IMR-90 (cell line): ENCODE results near the gene NOBOX. TPM values are rescaled to one million over a fixed set of nuclear protein-coding genes. Genes with fewer than 3 reads are reported as not detected.

Experiments used
- ATAC-seq: fragments of 200-7000 bp; cut with Tn5 transposase; 2 replicates; pipeline ENCODE4 v1.9.1; 2020; ENCODE audit warnings: low read depth, mild to moderate bottlenecking, moderate library complexity
- BruUV-seq: library from RNA; stranded (reverse); fragments of 400-500 nt; replicated peaks from 2 replicates; lab custom pipeline; 2021; lab: Mats Ljungman, UMichigan
- CTCF ChIA-PET: fragments of 300-600 bp; formaldehyde crosslinking; extraction: SDS; loops from one replicate; lab custom pipeline; 2021; ENCODE audit warnings: antibody characterized with exemption; lab: Yijun Ruan, JAX
- POLR2A ChIA-PET: fragments of 300-600 bp; sonication (Branson Sonifier 250); formaldehyde crosslinking; loops from one replicate; lab custom pipeline; 2022; ENCODE audit warnings: antibody characterized with exemption; ENCODE audit not compliant: unreplicated experiment; lab: Charles Lee
- DNase-seq: peaks from one replicate; pipeline ENCODE4 v3.0.0; 2013
- H2AFZ ChIP-seq: replicated peaks from 2 replicates; pipeline ENCODE3; 2013; ENCODE audit warnings: low read length, mild to moderate bottlenecking; ENCODE audit not compliant: poor library complexity
- H2AK5ac ChIP-seq: 2 replicates; pipeline ENCODE4 v1.6.1; 2013; ENCODE audit warnings: low read depth, low read length, inconsistent platforms
- H2AK9ac ChIP-seq: replicated peaks from 2 replicates; pipeline ENCODE3; 2013; ENCODE audit warnings: mild to moderate bottlenecking, low read depth, low read length, moderate library complexity; ENCODE audit not compliant: poor library complexity
- H2BK120ac ChIP-seq: 2 replicates; pipeline ENCODE4 v1.6.1; 2013; ENCODE audit warnings: low read depth, low read length, inconsistent platforms
- H2BK15ac ChIP-seq: 3 replicates; pipeline ENCODE4 v1.6.1; 2013; ENCODE audit warnings: low read depth, low read length, inconsistent platforms
- H2BK20ac ChIP-seq: 2 replicates; pipeline ENCODE4 v1.6.1; 2013; ENCODE audit warnings: low read depth, mild to moderate bottlenecking, inconsistent platforms, low read length, moderate library complexity
- H2BK5ac ChIP-seq: 2 replicates; pipeline ENCODE4 v1.6.1; 2013; ENCODE audit warnings: mild to moderate bottlenecking, low read depth, low read length, inconsistent platforms; ENCODE audit not compliant: poor library complexity, severe bottlenecking
- H3K14ac ChIP-seq: replicated peaks from 2 replicates; pipeline ENCODE4 v1.6.1; 2013; ENCODE audit warnings: low read depth, low read length, inconsistent platforms
- H3K18ac ChIP-seq: 2 replicates; pipeline ENCODE4 v1.6.1; 2013; ENCODE audit warnings: low read depth, low read length, control low read depth
- H3K23ac ChIP-seq: 2 replicates; pipeline ENCODE4 v1.6.1; 2013; ENCODE audit warnings: low read depth, low read length, inconsistent platforms
- H3K27ac ChIP-seq: 2 replicates; pipeline ENCODE4 v1.5.1; 2013; ENCODE audit warnings: mild to moderate bottlenecking, control low read depth, low read length; ENCODE audit not compliant: insufficient read depth
- H3K27me3 ChIP-seq: 2 replicates; pipeline ENCODE4 v1.6.1; 2013; ENCODE audit warnings: low read length; ENCODE audit not compliant: control insufficient read depth, insufficient read depth
- H3K36me3 ChIP-seq: 2 replicates; pipeline ENCODE4 v1.6.1; 2013; ENCODE audit warnings: low read length, mixed read lengths; ENCODE audit not compliant: control insufficient read depth, insufficient read depth
- H3K4ac ChIP-seq: 2 replicates; pipeline ENCODE4 v1.6.1; 2013; ENCODE audit warnings: low read depth, low read length, inconsistent platforms
- H3K4me1 ChIP-seq: 2 replicates; pipeline ENCODE4 v1.6.1; 2013; ENCODE audit warnings: low read length, mixed read lengths; ENCODE audit not compliant: control insufficient read depth, insufficient read depth
- H3K4me2 ChIP-seq: 2 replicates; pipeline ENCODE4 v1.6.1; 2013; ENCODE audit warnings: low read depth, mild to moderate bottlenecking, control low read depth, low read length, moderate library complexity
- H3K4me3 ChIP-seq: 2 replicates; pipeline ENCODE4 v1.5.1; 2013; ENCODE audit warnings: low read depth, mild to moderate bottlenecking, control low read depth, low read length, moderate library complexity; ENCODE audit not compliant: insufficient read depth
- H3K56ac ChIP-seq: 2 replicates; pipeline ENCODE4 v1.6.1; 2013; ENCODE audit warnings: low read length, inconsistent platforms; ENCODE audit not compliant: insufficient read depth; ENCODE audit errors: extremely low read depth
- H3K79me1 ChIP-seq, 2 experiments: 2 replicates each; pipeline ENCODE4 v1.6.1; 2013; ENCODE audit warnings: low read length in 2 of 2, inconsistent platforms in 1 of 2, low read depth in 1 of 2
- H3K9ac ChIP-seq: 2 replicates; pipeline ENCODE4 v1.6.1; 2013; ENCODE audit warnings: low read depth, low read length, control low read depth
- H3K9me1 ChIP-seq: 2 replicates; pipeline ENCODE4 v1.6.1; 2013; ENCODE audit warnings: low read length, inconsistent platforms; ENCODE audit not compliant: insufficient read depth
- H3K9me3 ChIP-seq: 2 replicates; pipeline ENCODE4 v1.6.1; 2013; ENCODE audit warnings: low read length; ENCODE audit not compliant: control insufficient read depth, insufficient read depth
- H4K20me1 ChIP-seq: 2 replicates; pipeline ENCODE4 v1.6.1; 2013; ENCODE audit warnings: low read length, inconsistent platforms; ENCODE audit not compliant: insufficient read depth
- H4K5ac ChIP-seq: 2 replicates; pipeline ENCODE4 v1.6.1; 2013; ENCODE audit warnings: mild to moderate bottlenecking, low read depth, low read length, control low read depth
- H4K8ac ChIP-seq, 2 experiments: 2 replicates each; pipeline ENCODE4 v1.6.1; 2013; ENCODE audit warnings: low read depth in 2 of 2, low read length in 2 of 2, control low read depth in 1 of 2, inconsistent platforms in 1 of 2
- H4K91ac ChIP-seq: 2 replicates; pipeline ENCODE4 v1.6.1; 2013; ENCODE audit warnings: low read depth, low read length, inconsistent platforms; ENCODE audit not compliant: insufficient read depth
- BHLHE40 ChIP-seq: fragments of 150-350 bp; IDR thresholded peaks from 2 replicates; pipeline ENCODE4 v1.6.1; 2016; ENCODE audit warnings: mild to moderate bottlenecking, low read depth, low read length
- CEBPB ChIP-seq: IDR thresholded peaks from 2 replicates; pipeline ENCODE4 v1.6.1; 2012; ENCODE audit warnings: low read depth, low read length, improper control_type of control experiment
- CHD1 ChIP-seq: IDR thresholded peaks from 2 replicates; pipeline ENCODE4 v1.6.1; 2012; ENCODE audit warnings: low read depth, low read length, improper control_type of control experiment
- CTCF ChIP-seq: conservative IDR thresholded peaks from 2 replicates; pipeline ENCODE4 v1.5.1; 2012; ENCODE audit warnings: mild to moderate bottlenecking, low read depth, low read length, improper control_type of control experiment
- ELK1 ChIP-seq: fragments of 150-350 bp; IDR thresholded peaks from 2 replicates; pipeline ENCODE4 v1.6.1; 2016; ENCODE audit warnings: low read depth, mild to moderate bottlenecking, low read length, moderate library complexity, borderline replicate concordance
- FOS ChIP-seq: fragments of 150-350 bp; IDR thresholded peaks from 2 replicates; pipeline ENCODE4 v1.6.1; 2016; ENCODE audit warnings: low read depth, low read length
- MAFK ChIP-seq: IDR thresholded peaks from 2 replicates; pipeline ENCODE4 v1.6.1; 2012; ENCODE audit warnings: low read depth, low read length, improper control_type of control experiment
- MXI1 ChIP-seq: IDR thresholded peaks from 2 replicates; pipeline ENCODE4 v1.6.1; 2012; ENCODE audit warnings: low read depth, mild to moderate bottlenecking, low read length, moderate library complexity, borderline replicate concordance
- NFE2L2 ChIP-seq: fragments of 150-350 bp; IDR thresholded peaks from 2 replicates; pipeline ENCODE4 v1.6.1; 2016; ENCODE audit warnings: low read depth, mild to moderate bottlenecking, low read length
- POLR2A ChIP-seq: IDR thresholded peaks from 2 replicates; pipeline ENCODE4 v1.6.1; 2012; ENCODE audit warnings: mild to moderate bottlenecking, low read depth, low read length
- RCOR1 ChIP-seq: IDR thresholded peaks from 2 replicates; pipeline ENCODE4 v1.6.1; 2012; ENCODE audit warnings: mild to moderate bottlenecking, low read length, improper control_type of control experiment; ENCODE audit not compliant: insufficient replicate concordance
- RFX5 ChIP-seq: IDR thresholded peaks from 2 replicates; pipeline ENCODE4 v1.8.0; 2012; ENCODE audit warnings: low read depth, mild to moderate bottlenecking, low read length, moderate library complexity
- SMC3 ChIP-seq: fragments of 150-350 bp; IDR thresholded peaks from 2 replicates; pipeline ENCODE4 v1.6.1; 2016; ENCODE audit warnings: low read depth, mild to moderate bottlenecking, antibody characterized with exemption, low read length, moderate library complexity
- USF2 ChIP-seq: fragments of 150-350 bp; IDR thresholded peaks from 2 replicates; pipeline ENCODE4 v1.6.1; 2017; ENCODE audit warnings: mild to moderate bottlenecking, antibody characterized with exemption, low read length, low read depth
- WGBS, 2 experiments: methylation state at CpG; one replicate each; pipeline versions ENCODE4 v1.1.5 to v1.1.7; 2013; ENCODE audit warnings: missing lambda C conversion rate in 2 of 2; ENCODE audit not compliant: insufficient read length in 1 of 2; ENCODE audit errors: extremely low coverage in 2 of 2; 5-methylcytosine and 5-hydroxymethylcytosine counted together
- dilution Hi-C: fragments of 300-500 bp; cut with HindIII; formaldehyde crosslinking; loops from one replicate; pipeline ENCODE4 v1.14.3; 2018; ENCODE audit warnings: low sequenced_read_pairs; ENCODE audit not compliant: unreplicated experiment
- in situ Hi-C: fragments of 300-500 bp; cut with MboI; formaldehyde crosslinking; loops from 3 replicates; pipeline ENCODE4 v1.14.3; 2019; ENCODE audit warnings: low sequenced_read_pairs, inconsistent platforms, mixed read lengths
- intact Hi-C: fragments of 100-400 bp; cut with micrococcal nuclease; formaldehyde crosslinking; loops from 2 replicates; pipeline ENCODE4 v1.10.0; 2022
- polyA plus RNA-seq, 3 experiments: library from polyadenylated mRNA; depleted of rRNA; stranded (reverse); fragments of >200 nt; gene quantifications; 2 replicates each; pipeline ENCODE4 v1.2.3, GENCODE V29; 2012; ENCODE audit warnings: low replicate concordance in 1 of 3
- total RNA-seq: library from RNA; depleted of rRNA; stranded (reverse); fragments of >200 nt; gene quantifications from 2 replicates; pipeline ENCODE4 v1.2.3, GENCODE V29; 2012

Gene NOBOX
- total and polyA plus RNA-seq, 2 of the 4 experiments (the other 2 are of a cell fraction), result not detected

- H3K14ac ChIP-seq, result no peak overlapping the region
- H2BK20ac ChIP-seq, result no peak overlapping the region
- peaks cover 9% of the 10 kb centered on the region; the same call in 1 of the 2 replicates for H3K9me3 ChIP-seq
- no TSS peak for BruUV-seq
- POLR2A ChIA-PET, result no interaction called here
- no peak overlapping the region for H2BK120ac ChIP-seq
- intact Hi-C loops (no loop called here), in situ Hi-C loops (no loop called here), dilution Hi-C loops (no loop called here)
- TF ChIP-seq MXI1 (no peak), BHLHE40 (no peak), FOS (no peak), RFX5 (no peak), CTCF (no peak), MAFK (no peak), POLR2A (no peak), CEBPB (no peak), CHD1 (no peak), RCOR1 (no peak), SMC3 (no peak), ELK1 (no peak), USF2 (no peak), NFE2L2 (no peak)
- H3K27ac ChIP-seq, result no peak overlapping the region
- CTCF ChIA-PET, result no interaction called here
- no peaks in the 10 kb centered on the region for H3K27me3 ChIP-seq
- no peak overlapping the region for H3K23ac ChIP-seq
- DNase-seq (no peak), ATAC-seq (no peak)
- no peak overlapping the region for H4K91ac ChIP-seq
- no peaks in the 10 kb centered on the region for H3K36me3 ChIP-seq
- H3K4me2 ChIP-seq, result no peak overlapping the region
- no peak overlapping the region for H4K8ac ChIP-seq
- H3K56ac ChIP-seq, result no peak overlapping the region
- H3K9me1 ChIP-seq, result no peaks in the 10 kb centered on the region
- 43% methylated on average over 1 of the region's 3 CpGs; no CpG with 5 or more reads in 1 of the 2 experiments for WGBS, 2 experiments
- H3K4me1 ChIP-seq, result no peaks in the 10 kb centered on the region
- H2AK9ac ChIP-seq, result no peak overlapping the region
- H4K20me1 ChIP-seq, result no peaks in the 10 kb centered on the region
- no peaks in the 10 kb centered on the region for H3K79me1 ChIP-seq
- H2AK5ac ChIP-seq, result no peak overlapping the region
- no peak overlapping the region for H3K4ac ChIP-seq
- no peak overlapping the region for H2BK5ac ChIP-seq
- H3K9ac ChIP-seq, result no peak overlapping the region
- no peak overlapping the region for H4K5ac ChIP-seq
- H3K18ac ChIP-seq, result no peak overlapping the region
- no peak overlapping the region for H3K4me3 ChIP-seq
- H2AFZ ChIP-seq, result no peak overlapping the region
- H2BK15ac ChIP-seq, result no peak overlapping the region
These were observed 4.6 kb upstream of the NOBOX start for GRCh38 chr7:144408121-144408520.
